Fibroblast of mammary gland (primary cell): ENCODE results near the gene KCNK13.
A peak's percentile ranks its signal among the peaks of the same experiment; 100 is the strongest.

ENCODE experiments used
- DNase-seq: peaks from one replicate; pipeline ENCODE4 v3.0.0-alpha.2; 2010; ENCODE audit warnings: low read depth
- H3K4me3 ChIP-seq: 2 replicates; pipeline ENCODE4 v1.5.1; 2011; ENCODE audit warnings: low read depth, mild to moderate bottlenecking, low read length, moderate library complexity; ENCODE audit not compliant: control insufficient read depth
- TF ChIP-seq, protein P1 (sequence below): conservative IDR thresholded peaks from 2 replicates; pipeline ENCODE4 v1.5.1; 2011; ENCODE audit warnings: low read depth, low read length, inconsistent platforms; ENCODE audit not compliant: control insufficient read depth, insufficient read depth

KCNK13 gene

DNA sequence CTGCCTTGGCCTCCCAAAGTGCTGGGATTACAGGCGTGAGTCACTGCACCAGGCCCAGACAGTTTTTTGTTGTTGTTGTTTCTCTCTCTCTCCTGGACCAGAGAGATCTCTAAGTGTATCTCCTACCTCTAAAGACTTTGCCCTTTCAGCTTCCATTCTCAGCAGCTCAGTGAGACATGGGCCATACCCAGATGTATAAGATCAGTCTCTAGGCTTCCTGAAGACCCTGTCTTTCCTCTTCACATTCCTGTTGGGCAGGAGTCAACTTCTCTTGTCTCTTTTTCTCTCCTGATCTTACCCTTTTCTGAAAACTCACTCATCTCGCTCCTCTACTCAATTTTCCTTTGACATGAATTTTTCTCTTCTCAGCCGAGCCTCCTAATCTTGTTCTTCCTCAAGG lies 42.0 kb downstream of the KCNK13 start:
- TF ChIP-seq, protein P1, sequence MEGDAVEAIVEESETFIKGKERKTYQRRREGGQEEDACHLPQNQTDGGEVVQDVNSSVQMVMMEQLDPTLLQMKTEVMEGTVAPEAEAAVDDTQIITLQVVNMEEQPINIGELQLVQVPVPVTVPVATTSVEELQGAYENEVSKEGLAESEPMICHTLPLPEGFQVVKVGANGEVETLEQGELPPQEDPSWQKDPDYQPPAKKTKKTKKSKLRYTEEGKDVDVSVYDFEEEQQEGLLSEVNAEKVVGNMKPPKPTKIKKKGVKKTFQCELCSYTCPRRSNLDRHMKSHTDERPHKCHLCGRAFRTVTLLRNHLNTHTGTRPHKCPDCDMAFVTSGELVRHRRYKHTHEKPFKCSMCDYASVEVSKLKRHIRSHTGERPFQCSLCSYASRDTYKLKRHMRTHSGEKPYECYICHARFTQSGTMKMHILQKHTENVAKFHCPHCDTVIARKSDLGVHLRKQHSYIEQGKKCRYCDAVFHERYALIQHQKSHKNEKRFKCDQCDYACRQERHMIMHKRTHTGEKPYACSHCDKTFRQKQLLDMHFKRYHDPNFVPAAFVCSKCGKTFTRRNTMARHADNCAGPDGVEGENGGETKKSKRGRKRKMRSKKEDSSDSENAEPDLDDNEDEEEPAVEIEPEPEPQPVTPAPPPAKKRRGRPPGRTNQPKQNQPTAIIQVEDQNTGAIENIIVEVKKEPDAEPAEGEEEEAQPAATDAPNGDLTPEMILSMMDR = no peak
- DNase-seq = no peak
- no peak overlapping the region for H3K4me3 ChIP-seq

DNA sequence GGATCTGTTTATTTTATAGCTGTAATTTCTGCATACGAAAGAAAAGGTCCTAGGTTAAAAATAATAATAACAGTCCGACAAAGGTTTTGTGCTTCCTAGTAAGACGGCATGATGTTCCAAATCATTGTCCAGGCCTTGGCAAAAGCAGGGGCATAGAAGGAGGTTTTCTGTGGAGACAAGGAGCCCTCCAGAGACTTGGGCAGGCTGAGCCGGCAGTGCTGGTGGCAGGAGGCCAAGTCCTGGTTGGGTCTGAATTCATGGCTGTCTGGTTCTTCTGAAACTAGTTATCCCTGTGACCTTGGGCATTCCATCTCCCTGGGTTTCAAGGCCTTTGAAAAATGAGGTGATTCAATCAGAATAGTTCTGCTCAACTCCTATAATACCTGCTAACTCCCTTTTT lies 44.0 kb downstream of the KCNK13 start:
- H3K4me3 ChIP-seq = no peak overlapping the region
- TF ChIP-seq, protein P1 = no peak
- no peak for DNase-seq

DNA sequence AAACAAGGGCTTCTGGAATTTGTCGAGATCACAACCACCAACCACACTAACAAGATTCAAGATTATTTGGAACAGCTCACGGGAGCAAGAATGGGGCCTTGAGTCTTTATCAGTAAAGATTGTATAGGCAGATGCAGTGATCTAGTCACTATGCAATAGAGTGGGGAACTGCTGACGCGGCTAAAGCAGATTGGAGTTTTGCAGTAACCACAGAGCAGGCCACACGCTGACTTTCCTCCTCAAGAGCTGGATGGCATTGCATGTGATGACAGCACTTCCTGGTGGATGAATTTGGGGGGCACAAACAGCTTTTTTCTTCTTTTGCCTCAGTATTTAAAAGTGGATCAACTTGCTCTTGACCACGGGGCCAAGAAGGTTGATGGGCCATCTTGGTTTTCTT lies 46.0 kb downstream of the KCNK13 start:
- no peak for DNase-seq
- TF ChIP-seq, protein P1 = no peak
- H3K4me3 ChIP-seq = no peak overlapping the region

DNA sequence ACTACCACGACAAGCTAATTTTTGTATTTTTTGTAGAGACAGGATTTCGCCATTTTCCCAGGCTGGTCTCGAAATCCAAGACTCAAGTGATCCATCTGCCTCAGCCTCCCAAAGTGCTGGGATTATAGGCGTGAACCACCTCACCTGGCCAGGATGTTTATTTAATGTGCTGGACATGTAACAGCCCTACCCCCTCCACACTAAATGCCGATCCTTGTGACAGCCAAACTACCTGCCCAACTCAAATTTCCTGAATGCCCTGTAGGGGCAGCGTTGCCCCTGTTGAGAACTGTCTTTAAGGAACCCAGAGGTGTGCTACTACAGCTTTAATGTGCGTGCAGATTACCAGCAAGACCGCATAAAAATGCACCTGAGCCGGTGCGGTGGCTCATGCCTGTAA lies 48.1 kb downstream of the KCNK13 start:
- H3K4me3 ChIP-seq = no peak overlapping the region
- DNase-seq = no peak
- TF ChIP-seq, protein P1 = peak; percentile 19

DNA sequence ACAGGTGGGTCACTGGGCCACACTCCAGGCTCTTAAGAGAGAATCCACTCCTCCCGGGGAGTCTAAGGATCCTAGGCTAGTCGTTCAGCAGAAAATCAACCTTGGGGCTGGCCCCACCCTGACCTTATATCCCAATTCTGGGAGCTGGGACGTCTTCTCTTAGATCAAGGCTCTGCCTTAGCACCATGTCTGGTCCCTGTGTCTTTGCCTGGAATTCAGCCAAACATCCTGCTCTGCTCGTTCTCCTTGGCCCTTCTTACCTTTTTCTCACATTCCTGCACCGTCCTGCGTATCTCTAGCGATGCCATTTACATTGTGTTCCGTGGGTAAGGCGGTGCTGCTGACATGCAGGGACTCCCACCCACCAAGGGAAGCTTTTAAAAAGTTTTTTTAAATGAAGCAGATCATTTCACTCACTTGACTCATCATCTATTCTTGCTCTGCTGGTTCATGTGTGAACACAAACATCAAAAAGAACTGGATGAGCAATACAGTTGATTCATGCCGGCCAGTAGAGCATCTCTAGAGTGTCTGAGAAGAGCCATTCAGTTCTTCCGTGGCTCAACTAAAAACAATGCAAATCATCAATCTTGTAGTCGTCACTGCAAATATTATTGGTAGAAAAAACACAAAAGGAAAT lies 50.2 kb downstream of the KCNK13 start:
- H3K4me3 ChIP-seq = no peak overlapping the region
- peak; percentile 87 for DNase-seq
- TF ChIP-seq, protein P1 = no peak

DNA sequence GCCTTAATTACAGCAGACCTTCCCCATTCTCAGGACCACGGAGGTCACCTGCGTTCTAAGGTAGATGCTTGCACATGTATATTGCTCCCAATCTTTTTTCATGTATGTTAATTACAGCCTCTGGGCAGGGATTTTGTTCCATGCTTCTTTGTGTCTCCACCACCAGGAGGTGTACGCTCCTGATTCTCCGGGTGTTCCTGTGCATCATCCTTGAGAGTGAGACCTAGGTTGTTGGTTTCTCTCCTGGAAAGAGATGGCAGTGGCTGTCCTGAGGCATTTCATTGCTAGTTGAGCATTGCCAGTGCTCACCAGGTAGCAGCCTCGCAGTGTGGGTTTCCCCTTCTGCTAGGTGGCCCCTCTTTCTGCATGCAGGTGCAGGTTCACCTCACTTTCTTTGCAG lies 52.8 kb downstream of the KCNK13 start:
- no peak for DNase-seq
- TF ChIP-seq, protein P1 = peak; percentile 17
- no peak overlapping the region for H3K4me3 ChIP-seq

DNA sequence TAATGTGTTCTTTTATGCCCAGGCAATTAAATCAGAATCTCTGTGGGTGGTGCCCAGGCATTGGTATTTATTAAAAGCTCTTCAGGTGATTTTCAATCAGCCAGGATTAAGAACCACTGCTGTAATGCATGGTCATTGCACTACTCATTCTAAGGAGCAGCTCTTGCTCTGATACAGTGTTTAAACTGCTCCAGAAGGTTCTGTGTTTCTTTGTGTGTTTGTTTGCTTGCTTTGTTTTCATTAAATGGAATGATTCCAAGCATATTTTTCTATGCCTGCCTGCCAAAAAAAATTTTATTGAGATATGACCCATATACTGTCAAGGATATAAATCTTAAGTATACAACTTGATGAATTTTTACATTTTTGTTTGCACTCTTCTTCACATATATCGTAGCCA lies 54.0 kb downstream of the KCNK13 start:
- TF ChIP-seq, protein P1 = no peak
- H3K4me3 ChIP-seq = no peak overlapping the region
- no peak for DNase-seq
